ENCODE results near the gene TBX15. TPM values are rescaled to one million over a fixed set of nuclear protein-coding genes. Genes with fewer than 3 reads are reported as not detected.

TBX15 gene
- total RNA-seq: under 0.01 TPM in 1 of 2 replicates, not detected in the other

DNA sequence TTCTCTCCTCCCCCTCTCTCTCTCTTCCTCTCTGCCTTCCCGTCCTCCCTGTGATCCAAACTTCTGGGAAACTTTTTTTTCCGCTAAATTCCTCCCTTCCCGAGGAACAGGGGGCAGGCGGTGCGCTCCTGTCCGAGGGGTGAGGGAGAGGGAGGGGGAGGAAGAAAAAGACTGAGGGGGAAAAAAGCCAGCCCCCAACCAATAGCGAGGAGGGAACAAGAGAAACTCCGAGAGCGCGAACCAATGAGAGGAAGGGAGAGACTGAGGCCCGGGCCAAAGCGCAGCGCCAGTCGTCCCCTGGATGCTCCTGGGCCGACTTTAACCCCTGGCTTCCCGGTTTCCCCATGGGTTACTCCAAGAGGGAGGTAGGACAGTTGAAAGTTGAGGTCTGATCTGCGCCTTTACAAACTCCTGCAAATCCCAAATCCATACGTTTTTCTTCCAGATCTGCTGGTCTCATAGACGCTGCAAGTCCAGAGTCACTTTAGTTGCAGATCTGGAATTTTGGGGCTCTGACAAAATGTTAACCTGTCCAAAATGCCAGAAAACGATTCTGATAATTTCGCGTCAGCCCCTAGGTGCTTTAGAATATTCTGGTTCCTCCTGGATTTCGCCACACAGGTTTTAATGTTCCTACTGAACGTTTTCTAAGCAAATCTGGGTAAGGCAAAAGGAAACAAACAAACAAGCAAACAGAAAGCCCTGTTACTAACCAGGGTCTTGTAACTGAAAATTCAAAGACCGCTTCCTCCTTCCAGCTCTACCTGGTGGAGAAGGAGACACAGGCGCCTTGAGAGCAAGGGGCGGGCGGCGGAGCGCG is at the start of gene TBX15:
Gene TBX15, minus strand, starts transcription at position 158 of the 820 bp plus-strand sequence. CDS start 548 bp downstream, outside the sequence.

Other genes starting within 250 kb of the TBX15 start
- gene WARS2, start 152.3 kb upstream of the TBX15 start, total RNA-seq: 18.9 and 27.0 TPM in 2 replicates